Caki2 (cell line): ENCODE measurements around the gene DNAAF1. TPM values are rescaled to one million over a fixed set of nuclear protein-coding genes. Genes with fewer than 3 reads are reported as not detected.
"Not testable (repeated sequence)": the region's sequence is repeated elsewhere in the genome, so short reads cannot be mapped to it uniquely, and the experiment has no call there.

ENCODE experiments used
- DNase-seq: peaks from one replicate; pipeline ENCODE4 v3.0.0-alpha.2; 2015; ENCODE audit warnings: low read depth
- in situ Hi-C: cut with HindIII; loops from 2 replicates; pipeline ENCODE4 v1.10.0; 2016; ENCODE audit warnings: low sequenced_read_pairs, low pct_unique_long_range_greater_than_20kb, mixed read lengths
- total RNA-seq: library from RNA; depleted of rRNA; stranded (reverse); fragments of >200 nt; shearing (Covaris generic); gene quantifications from 2 replicates; pipeline ENCODE4 v1.2.3, GENCODE V29; 2014; ENCODE audit warnings: low replicate concordance

Gene DNAAF1
- total RNA-seq, 1 experiment from 2014 or later: 0.64 TPM

DNA sequence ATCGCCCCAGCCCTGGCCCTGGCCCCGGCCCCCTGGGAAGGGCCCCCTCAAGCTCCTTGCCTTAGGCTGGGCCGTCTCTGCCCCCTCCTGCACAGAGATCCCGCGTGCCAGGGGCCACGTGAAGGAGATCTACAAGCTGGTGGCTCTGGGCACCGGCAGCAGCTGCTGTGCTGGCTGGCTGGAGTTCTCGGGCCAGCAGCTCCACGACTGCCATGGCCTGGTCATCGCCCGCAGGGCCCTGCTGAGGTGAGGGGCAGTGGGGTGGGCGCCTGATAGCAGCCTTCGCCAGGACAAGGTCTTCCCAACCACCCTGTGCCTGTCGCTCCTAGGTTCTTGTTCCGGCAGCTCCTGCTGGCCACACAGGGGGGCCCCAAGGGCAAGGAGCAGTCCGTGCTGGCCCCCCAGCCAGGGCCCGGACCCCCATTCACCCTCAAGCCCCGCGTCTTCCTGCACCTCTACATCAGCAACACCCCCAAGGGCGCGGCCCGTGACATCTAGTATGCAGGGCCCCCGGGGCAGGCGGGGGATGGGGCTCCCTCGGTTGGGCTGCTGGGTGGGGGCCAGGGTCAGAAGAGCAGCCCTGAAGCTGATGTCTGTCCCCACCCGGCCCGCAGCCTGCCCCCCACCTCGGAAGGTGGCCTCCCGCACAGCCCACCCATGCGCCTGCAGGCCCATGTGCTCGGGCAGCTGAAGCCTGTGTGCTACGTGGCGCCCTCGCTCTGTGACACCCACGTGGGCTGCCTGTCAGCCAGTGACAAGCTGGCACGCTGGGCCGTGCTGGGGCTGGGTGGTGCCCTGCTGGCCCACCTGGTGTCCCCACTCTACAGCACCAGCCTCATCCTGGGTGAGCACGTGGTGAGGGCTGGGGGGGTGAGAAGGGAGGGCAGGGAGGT, 50.3 kb downstream of the DNAAF1 start:
- DNase-seq: no peak
- in situ Hi-C loops: no loop called here

DNA sequence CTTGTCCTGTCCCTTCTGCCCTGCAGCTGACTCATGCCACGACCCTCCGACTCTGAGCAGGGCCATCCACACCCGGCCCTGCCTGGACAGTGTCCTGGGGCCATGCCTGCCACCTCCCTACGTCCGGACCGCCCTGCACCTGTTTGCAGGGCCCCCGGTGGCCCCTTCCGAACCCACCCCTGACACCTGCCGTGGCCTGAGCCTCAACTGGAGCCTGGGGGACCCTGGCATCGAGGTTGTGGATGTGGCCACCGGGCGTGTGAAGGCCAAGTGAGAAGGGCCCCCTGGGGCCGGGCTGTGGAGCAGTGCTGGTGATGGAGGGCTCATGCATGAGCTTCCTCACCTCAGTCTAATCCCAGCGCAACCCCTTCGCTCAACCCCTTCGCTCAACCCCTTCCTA, 51.0 kb downstream of the DNAAF1 start:
- in situ Hi-C loops: no loop called here

DNA sequence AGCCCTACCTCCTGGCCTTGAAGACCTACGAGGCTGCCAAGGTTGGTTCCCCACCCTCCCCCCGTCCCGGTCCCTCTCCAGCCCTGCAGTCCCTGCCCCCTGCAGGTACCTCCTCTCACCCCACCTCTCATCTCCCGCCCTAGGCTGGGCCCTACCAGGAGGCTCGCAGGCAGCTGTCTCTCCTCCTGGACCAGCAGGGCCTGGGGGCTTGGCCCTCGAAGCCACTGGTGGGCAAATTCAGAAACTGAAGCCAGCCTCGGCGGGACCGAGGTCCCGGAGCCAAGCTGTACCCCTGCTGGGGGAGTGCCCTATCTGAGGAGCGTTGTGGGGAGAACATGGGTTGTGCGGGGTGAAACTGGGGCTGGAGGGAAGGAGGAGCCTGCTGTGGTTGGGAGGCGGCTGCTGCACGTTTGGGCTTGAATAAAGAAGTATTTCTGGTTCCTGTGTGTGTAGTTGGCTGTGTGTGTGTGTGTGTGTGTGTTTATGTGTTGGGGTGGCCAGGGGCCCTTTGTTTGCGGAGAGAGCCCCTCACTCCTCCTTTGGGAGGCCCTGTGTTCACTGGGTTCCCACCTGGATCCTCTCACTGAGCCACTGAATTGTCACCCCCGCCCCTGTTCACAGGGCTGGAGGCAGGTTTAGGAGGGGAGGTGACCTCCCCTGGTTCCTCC, 51.8 kb downstream of the DNAAF1 start:
- DNase-seq: no peak
- in situ Hi-C loops: no loop called here

More for the DNA sequence above, 51.0 kb downstream of the DNAAF1 start:
- no peak for DNase-seq

DNA sequence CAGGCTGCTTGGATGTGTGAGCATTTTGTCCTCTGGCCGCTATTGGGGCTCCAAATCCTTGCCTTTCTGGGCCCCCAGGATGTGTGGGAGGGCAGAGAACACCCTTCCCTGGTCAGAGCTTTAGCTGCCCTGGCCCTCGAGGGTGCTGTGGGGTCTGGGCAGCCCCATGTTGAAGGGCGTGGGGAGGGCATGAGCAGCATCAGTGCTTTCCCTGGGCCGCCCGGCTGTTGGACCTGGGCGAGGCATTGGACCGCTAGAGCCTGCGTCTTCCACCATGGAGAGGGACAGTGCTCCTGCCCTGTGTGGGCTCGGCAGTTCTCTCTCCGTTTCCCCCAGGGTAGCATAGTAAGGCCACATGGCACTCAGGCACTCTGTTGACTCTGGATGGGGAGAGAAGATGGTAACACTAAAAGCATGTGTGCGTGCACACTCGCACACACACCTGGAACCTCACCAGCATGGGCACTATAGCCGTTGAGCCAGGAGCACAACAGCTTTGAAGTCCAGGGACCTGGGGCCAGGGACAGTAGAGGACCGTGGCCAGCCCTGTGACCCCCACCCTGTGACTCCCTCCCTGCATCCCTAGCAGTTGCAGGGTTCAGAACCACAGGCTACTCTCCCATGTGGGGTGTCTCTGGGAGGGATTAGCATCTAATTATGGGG, 52.5 kb downstream of the DNAAF1 start:
- in situ Hi-C loops: no loop called here
- DNase-seq: no peak

DNA sequence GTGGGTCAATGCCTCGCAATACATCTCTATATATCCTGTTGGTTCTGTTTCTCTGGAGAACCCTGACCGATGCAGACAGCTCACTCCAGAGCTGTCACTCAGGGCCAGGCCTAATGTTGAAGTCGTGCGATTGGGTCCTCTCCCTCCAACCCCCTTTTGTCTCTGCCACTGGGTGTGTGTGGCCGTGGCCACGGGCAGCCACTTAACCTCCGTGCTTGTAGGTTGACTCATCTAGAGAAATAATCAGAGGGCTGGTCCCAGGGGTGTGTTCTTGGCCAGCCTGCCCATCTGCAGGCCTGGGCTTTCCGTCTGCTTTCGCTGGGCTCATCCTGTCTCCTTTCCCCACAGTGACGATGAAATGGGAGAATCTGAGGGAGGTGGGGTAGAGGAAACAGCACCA, 53.3 kb downstream of the DNAAF1 start:
- in situ Hi-C loops: no loop called here
- peak; percentile 63 for DNase-seq

DNA sequence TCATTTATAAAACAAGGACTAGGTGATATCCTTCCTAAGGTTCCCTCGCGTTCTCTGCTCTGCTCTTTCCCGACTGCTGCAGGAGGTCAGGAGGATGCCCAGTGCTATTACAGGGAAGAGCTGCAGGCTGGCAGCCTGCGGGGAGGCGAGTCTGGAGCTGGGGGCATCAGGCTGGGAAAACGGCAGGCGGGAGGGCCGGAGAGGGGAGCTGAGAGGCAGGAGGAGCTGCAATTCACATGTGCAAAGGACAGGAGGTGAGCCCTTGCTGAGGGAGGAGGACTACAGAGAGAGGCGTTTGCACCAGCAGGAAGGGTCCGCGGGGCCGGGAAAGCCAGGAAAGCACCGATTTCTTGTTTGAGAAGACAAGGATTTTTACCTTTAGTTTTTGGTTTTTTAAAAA, 54.0 kb downstream of the DNAAF1 start:
- no peak for DNase-seq
- in situ Hi-C loops: no loop called here

DNA sequence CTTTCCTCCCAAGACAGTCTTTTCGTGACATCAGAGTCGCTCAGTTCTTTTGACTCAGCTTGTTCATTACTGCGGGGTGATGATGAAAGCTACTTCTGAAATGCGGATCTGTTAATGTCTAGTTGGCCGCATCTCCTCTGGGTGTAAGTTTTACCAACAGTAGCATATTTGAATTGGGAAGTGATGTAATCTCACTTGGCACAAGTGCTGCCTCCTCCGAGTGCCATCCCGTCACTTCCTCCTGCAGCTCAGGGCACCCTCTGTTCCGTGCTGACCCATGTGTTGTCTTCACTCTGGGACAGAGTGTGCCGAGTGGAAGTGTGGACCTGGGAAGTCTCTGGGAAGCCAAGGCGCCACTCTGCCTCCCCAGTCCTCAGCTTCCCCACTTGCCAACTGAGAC, 54.8 kb downstream of the DNAAF1 start:
- DNase-seq: no peak
- in situ Hi-C loops: no loop called here

DNA sequence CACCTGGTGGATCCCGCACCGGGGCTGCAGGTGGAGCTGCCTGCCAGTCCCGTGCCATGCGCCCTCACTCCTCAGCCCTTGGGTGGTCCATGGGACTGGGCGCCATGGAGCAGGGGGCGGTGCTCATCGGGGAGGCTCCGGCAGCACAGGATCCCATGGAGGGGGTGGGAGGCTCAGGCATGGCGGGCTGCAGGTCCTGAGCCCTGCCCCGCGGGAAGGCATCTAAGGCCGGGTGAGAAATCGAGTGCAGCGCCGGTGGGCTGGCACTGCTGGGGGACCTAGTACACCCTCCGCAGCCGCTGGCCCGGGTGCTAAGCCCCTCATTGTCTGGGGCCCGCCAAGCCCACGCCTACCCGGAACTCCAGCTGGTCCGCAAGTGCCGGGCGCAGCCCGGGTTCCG, 59.4 kb downstream of the DNAAF1 start:
- DNase-seq, in situ Hi-C loops: not testable (repeated sequence)

DNA sequence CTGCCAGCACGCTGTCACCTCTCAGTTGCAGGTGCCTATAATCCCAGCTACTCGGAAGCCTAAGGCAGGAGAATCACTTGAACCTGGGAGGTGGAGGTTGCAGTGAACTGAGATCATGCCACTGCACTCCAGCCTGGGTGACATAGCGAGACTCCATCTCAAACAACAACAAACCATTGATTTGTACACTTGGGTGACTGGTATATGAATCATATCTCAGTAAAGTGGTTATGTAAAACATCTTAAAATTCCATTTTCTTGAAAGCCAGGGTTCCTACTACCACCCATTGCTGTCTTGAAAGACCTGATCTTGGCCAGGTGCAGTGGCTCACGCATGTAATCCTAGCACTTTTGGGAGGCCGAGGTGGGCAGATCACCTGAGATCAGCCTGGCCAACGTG, 60.0 kb downstream of the DNAAF1 start:
- DNase-seq, in situ Hi-C loops: not testable (repeated sequence)

DNA sequence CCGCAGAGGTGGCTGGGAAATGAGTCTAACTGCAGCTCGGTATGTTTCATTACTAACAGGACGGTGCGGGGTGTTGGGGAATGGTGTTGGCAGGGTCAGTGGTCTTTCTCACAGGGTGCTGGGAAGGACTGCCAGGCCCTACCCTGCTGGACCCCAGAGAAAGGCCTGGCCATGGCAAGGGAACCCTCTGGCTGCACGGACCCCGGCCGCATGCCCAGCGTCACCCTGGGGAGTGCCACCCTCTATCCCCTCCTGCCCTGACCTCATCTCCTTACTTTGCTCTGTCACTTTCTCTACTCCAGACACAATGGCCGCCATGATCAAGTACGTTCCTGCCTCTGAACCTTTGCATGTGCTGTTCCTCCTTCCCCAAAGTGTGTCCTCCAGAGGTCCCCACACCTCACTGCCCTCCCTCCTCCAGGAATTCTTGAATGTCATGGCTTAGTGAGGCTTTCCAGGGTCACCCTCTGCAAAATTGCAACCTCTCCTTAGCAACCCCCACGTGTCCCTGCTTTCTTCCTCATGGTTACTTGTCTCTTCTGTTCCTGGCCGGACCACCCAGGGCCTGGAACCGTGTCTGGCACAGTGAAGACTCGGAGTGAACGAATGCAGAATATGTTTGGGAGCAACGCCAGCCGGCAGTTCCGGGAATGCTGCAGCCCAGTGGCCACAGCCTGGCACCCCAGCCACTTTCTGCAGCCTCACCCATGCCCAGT, 61.0 kb downstream of the DNAAF1 start:
- in situ Hi-C loops: no loop called here
- no peak for DNase-seq

DNA sequence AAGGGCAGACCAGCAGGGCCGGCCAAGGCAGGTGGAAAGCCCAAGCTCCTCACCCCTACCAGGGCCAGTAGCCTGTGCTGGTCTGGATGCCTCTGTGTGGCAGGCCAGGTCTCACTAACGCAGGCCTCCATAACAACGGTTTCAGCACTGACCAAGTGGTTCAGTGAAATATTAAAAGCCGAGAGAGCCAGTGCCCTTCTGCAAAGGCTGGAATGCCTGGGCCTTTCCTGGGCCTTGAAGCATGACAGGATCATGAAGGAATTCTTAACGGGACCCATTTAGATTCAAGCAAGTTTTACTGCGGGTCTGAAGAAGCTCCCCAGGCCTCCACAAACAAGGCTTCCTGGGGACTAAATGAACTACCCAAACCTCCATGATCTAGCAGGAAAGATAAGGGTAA, 62.1 kb downstream of the DNAAF1 start:
- in situ Hi-C loops: no loop called here
- no peak for DNase-seq

DNA sequence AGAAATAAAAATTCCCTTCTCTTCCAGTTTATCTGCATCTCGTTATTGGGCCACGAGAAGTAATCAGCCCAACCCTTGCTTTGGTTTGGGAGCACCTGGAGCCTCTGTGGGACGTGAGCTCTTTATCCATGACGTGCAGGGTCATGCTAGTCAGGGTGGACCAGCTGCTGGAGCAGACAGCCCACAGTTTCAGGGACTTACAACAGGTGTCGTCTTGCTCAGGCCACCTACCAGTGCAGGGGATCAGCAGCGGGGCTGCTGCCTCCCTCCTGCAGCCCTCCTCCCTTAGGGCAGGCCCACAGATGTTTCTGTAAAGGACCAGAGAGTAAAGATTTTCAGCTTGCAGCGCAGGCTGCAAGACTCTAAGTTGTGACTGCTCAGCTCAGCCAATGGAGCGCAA, 62.8 kb downstream of the DNAAF1 start:
- DNase-seq: no peak
- in situ Hi-C loops: no loop called here

DNA sequence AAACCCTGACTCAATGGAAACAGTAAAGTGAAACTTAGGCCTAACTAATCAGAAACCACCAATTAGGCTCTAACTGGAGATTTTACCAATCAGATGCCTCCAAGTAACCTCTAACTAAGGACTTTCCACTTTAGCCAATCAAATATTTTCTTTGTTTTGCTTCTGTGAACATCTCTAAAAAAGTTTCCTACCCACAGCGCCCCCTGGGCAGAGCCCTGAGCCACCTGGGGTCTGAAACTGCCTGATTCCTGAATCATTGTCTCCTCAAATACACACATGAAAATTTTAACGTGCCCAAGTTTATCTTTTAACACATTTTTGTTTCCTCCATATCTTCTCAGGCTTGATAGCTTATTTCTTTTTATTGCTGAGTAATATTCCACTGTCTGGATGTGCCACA, 64.9 kb downstream of the DNAAF1 start:
- in situ Hi-C loops: no loop called here
- no peak for DNase-seq

DNA sequence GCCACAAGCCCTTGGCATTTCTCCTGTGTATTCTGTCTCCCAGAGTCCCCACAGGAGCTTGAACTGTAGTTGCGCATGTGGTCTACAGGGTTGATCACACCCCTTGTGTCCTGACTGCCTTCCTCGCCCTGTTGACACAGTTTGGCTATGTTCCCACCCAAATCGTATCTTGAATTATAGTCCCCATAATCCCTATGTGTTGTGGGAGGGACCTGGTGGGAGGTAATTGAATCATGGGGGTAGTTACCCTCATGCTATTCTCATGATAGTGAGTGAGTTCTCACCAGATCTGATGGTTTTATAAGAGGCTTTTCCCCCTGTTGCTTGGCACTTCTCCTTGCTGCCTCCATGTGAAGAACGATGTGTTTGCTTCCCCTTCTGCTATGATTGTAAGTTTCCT, 67.0 kb downstream of the DNAAF1 start:
- in situ Hi-C loops: no loop called here

DNA sequence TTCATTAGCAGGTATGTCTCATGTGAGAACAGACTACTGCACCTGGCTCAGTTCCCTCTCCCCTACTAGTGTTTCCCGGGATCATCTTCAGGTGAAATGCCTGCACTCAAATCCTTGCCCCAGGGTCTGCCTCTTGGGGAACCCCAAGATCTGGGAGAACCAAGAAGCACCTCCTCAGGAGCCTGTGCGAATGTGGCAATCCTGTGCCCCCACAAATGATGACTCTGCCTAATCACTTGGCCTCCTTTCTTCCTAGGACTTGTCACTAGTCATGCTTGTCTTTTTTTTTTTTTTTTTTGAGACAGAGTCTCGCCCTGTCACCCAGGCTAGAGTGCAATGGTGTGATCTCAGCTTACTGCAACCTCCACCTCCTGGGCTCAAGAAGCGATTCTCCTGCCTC, 67.5 kb downstream of the DNAAF1 start:
- in situ Hi-C loops: no loop called here
- no peak for DNase-seq

More for the DNA sequence above, 67.0 kb downstream of the DNAAF1 start:
- no peak for DNase-seq

DNA sequence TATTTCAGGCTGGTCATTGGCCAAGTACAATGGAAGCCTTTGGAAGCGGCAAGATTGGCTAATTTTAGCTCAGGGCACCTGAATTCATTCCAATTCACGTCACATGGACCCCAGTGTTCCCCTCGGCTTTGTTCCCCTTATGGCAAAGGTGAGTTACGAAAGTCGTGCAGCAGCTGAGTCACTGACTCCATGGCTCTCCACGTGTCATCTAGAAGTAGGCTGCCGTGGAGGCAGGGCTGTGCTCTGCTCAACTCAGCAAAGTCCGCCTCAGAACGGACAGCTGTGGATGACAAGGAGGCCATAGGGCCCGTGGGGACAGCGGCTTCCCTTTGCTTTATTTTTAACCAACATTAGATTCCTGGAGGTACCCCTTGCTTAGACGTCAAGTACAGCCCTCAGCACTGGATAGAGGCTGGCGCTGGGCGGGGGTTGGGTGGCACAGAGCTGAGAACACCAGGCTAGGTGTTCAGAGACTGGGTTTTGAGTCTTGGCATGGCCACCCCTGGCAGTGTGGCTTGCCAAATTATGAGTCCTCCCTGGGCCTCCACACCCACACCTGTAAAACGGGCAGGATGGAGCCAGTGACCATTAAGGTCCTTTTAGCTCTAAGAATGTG, 69.5 kb downstream of the DNAAF1 start:
- in situ Hi-C loops: no loop called here
- DNase-seq: no peak

DNA sequence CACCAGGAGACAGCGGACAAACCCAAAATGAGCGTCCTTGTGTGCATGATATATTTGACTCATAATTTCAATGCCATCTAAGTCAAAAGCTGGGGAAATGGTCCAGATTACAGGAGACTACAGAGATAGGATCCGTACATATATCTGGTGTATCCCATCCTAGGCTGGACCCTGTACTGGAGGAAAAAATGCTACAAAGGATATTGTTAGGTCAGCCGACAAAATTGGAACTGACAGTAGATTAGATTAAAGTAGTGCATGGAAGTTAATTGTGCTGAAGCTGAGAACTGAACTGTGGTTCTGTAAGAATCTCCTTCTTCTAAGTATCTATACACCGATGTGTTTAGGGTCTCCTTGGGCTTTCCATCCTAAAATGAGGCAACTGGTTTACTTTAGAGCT, 70.4 kb downstream of the DNAAF1 start:
- no peak for DNase-seq
- in situ Hi-C loops: no loop called here

DNA sequence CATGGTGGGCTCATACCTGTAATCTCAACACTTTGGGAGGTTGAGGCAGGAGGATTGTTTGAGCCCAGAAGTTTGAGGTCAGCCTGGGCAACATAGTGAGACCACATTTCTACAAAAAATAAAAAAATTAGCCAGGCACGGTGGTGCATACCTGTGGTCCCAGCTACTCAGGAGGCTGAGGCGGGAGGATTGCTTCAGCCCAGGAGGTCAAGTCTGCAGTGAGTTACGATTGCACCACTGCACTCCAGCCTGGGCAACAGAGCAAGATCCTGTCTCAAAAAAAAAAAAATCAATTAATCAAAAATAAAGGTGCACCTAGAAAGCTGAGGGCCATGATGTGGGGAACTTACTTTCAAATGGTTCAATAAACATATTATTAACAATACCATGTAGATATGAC, 71.0 kb downstream of the DNAAF1 start:
- DNase-seq, in situ Hi-C loops: not testable (repeated sequence)
